Astrocyte (in vitro differentiated cells and primary cell): ENCODE measurements around the gene PPP1R8.

Experiments
- CTCF ChIP-seq: IDR thresholded peaks from 2 replicates; pipeline ENCODE4 v1.5.1; 2011; ENCODE audit warnings: low read depth, mild to moderate bottlenecking, inconsistent platforms, low read length, moderate library complexity; ENCODE audit not compliant: insufficient read depth
- EZH2 ChIP-seq: IDR thresholded peaks from 2 replicates; pipeline ENCODE4 v1.6.1; 2012; ENCODE audit warnings: mild to moderate bottlenecking, low read length, inconsistent platforms; ENCODE audit not compliant: insufficient read depth

- no peak for TF ChIP-seq CTCF
- TF ChIP-seq EZH2: no peak
Observed at GRCh38 chr1:27885114-27885528, 54.5 kb downstream of the PPP1R8 start.
